Measurements from ENCODE around the gene CHMP5. TPM values are rescaled to one million over a fixed set of nuclear protein-coding genes. Genes with fewer than 3 reads are reported as not detected.

Gene CHMP5
- total RNA-seq, 2 donors from 2014 or later = 76.5 to 112 TPM

GRCh38 chr9:33232815-33233214 is 32.0 kb upstream of the CHMP5 start:
- H3K9me3 Mint-ChIP-seq = no peaks in the 10 kb centered on the region
- H3K27ac Mint-ChIP-seq = no peak overlapping the region
- DNase-seq (no peak), ATAC-seq (replicated peaks in 1 of 2) (no peak)
- no peaks in the 10 kb centered on the region for H3K36me3 Mint-ChIP-seq (ENCODE audit: insufficient read depth in 2 of 2)
- no peaks in the 10 kb centered on the region for H3K27me3 Mint-ChIP-seq (ENCODE audit: low read depth)
- H3K4me3 Mint-ChIP-seq = no peak overlapping the region
- H3K4me1 Mint-ChIP-seq (ENCODE audit: low read depth) = peaks cover 8% of the 10 kb centered on the region

- ATAC-seq (replicated peaks in 1 of 2) = peak; percentile 65 to 68
- H3K4me3 Mint-ChIP-seq = no peak overlapping the region
- no peaks in the 10 kb centered on the region for H3K27me3 Mint-ChIP-seq (ENCODE audit: low read depth)
- no peaks in the 10 kb centered on the region for H3K36me3 Mint-ChIP-seq (ENCODE audit: insufficient read depth in 2 of 2)
- peaks cover 8% of the 10 kb centered on the region for H3K4me1 Mint-ChIP-seq (ENCODE audit: low read depth)
- H3K9me3 Mint-ChIP-seq = no peaks in the 10 kb centered on the region
- DNase-seq = peak; percentile 8 to 19
- no peak overlapping the region for H3K27ac Mint-ChIP-seq
Measured at GRCh38 chr9:33233626-33234342, 31.1 kb upstream of the CHMP5 start.

GRCh38 chr9:33234511-33235467 is 30.1 kb upstream of the CHMP5 start:
- H3K4me1 Mint-ChIP-seq (ENCODE audit: low read depth) = peaks cover 8% of the 10 kb centered on the region
- ATAC-seq (replicated peaks in 1 of 2) = no peak

DNA sequence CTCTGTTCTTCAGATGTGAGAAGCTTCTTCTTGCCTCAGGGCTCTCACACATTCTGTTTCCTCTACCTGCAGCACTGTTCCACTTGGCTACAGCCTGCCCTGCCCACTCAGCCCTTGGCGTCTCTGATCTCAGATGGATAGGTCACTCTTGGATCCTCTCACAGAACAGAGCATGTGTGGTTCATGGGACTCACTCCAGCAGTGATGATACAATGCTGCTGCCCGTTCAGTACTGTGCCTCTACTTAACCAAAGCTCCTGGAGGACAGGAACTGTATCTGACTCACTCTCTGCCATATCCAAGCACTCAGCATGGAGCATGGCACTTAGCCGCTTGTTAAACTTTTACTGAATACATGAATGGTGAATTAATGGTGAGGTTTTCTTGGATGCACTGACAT is 28.3 kb upstream of the CHMP5 start:
- H3K4me3 Mint-ChIP-seq = no peak overlapping the region
- no peaks in the 10 kb centered on the region for H3K9me3 Mint-ChIP-seq
- no peaks in the 10 kb centered on the region for H3K27me3 Mint-ChIP-seq (ENCODE audit: low read depth)
- peaks cover 8% of the 10 kb centered on the region for H3K4me1 Mint-ChIP-seq (ENCODE audit: low read depth)
- DNase-seq (no peak), ATAC-seq (replicated peaks in 1 of 2) (no peak)
- H3K27ac Mint-ChIP-seq = no peak overlapping the region
- H3K36me3 Mint-ChIP-seq (ENCODE audit: insufficient read depth in 2 of 2) = no peaks in the 10 kb centered on the region

More at GRCh38 chr9:33234511-33235467, 30.1 kb upstream of the CHMP5 start:
- no peak for DNase-seq
- H3K27ac Mint-ChIP-seq = no peak overlapping the region
- H3K27me3 Mint-ChIP-seq (ENCODE audit: low read depth) = no peaks in the 10 kb centered on the region
- H3K4me3 Mint-ChIP-seq = no peak overlapping the region
- H3K36me3 Mint-ChIP-seq (ENCODE audit: insufficient read depth in 2 of 2) = no peaks in the 10 kb centered on the region
- H3K9me3 Mint-ChIP-seq = no peaks in the 10 kb centered on the region

DNA sequence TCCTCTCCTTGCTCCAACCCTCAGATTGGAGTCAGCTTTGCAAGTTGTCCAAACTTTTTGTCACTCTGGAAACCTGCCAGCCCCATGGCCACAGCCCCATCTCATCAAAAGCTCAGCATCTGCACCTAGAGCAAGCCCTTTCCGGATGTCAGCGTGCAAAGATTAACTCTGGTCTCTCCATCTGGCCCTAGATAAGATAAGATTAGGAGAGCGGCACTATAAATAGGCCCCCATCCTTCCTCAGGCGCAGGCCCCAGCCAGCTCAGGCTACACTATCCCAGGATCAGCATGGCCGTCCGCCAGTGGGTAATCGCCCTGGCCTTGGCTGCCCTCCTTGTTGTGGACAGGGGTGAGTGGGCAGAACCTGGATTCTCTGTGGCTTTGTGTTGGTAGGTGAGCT is 24.9 kb upstream of the CHMP5 start, which contains the start of gene SPINK4:
SPINK4 (plus strand) TSS at position 247 of the 400 bp plus-strand sequence; CDS start at position 289, 42 bp downstream.
- ATAC-seq (replicated peaks in 1 of 2) (no peak), DNase-seq (no peak)
- Mint-ChIP-seq H3K27ac (no peak within 1 kb of the TSS), H3K4me1 (ENCODE audit: low read depth) (peaks cover 6% of the 10 kb centered on the region), H3K36me3 (ENCODE audit: insufficient read depth in 2 of 2) (no peaks in the 10 kb centered on the region), H3K4me3 (no peak within 1 kb of the TSS), H3K9me3 (no peaks in the 10 kb centered on the region), H3K27me3 (ENCODE audit: low read depth) (no peaks in the 10 kb centered on the region)

DNA sequence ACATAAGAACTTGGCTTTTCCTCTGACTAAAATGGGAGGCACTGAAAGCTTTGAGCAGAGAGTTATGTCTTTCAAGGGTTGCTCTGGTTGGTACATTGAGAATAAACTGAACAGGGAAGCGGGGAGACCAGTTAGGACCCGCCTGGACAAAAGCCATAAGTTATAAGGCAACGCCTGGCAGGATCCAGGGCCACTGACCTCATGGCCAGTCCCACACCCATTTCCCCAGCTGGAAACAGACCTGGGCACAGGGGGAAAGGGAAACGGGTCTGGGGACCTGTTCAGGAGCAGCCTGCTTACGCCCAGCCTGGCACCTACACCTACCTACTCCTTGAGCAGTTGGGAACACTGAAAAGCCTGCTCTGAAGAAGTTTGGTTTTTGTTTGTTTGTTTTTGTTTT is 23.6 kb upstream of the CHMP5 start:
- no peak overlapping the region for H3K27ac Mint-ChIP-seq

GRCh38 chr9:33242609-33243134 is 22.2 kb upstream of the CHMP5 start:
- DNase-seq = no peak
- H3K36me3 Mint-ChIP-seq (ENCODE audit: insufficient read depth in 2 of 2) = no peaks in the 10 kb centered on the region
- no peaks in the 10 kb centered on the region for H3K9me3 Mint-ChIP-seq
- H3K27me3 Mint-ChIP-seq (ENCODE audit: low read depth) = no peaks in the 10 kb centered on the region
- H3K27ac Mint-ChIP-seq = no peak overlapping the region
- H3K4me3 Mint-ChIP-seq = no peak overlapping the region
- peaks cover 6% of the 10 kb centered on the region for H3K4me1 Mint-ChIP-seq (ENCODE audit: low read depth)
- no peak for ATAC-seq (replicated peaks in 1 of 2)

More for the DNA sequence above, 23.6 kb upstream of the CHMP5 start:
- no peak overlapping the region for H3K4me3 Mint-ChIP-seq
- peaks cover 6% of the 10 kb centered on the region for H3K4me1 Mint-ChIP-seq (ENCODE audit: low read depth)
- ATAC-seq (replicated peaks in 1 of 2) (no peak), DNase-seq (no peak)
- no peaks in the 10 kb centered on the region for H3K36me3 Mint-ChIP-seq (ENCODE audit: insufficient read depth in 2 of 2)
- no peaks in the 10 kb centered on the region for H3K9me3 Mint-ChIP-seq
- H3K27me3 Mint-ChIP-seq (ENCODE audit: low read depth) = no peaks in the 10 kb centered on the region

GRCh38 chr9:33244137-33244784 is 20.6 kb upstream of the CHMP5 start:
- Mint-ChIP-seq H3K27ac (no peak overlapping the region), H3K9me3 (no peaks in the 10 kb centered on the region)

GRCh38 chr9:33245341-33245740 is 19.5 kb upstream of the CHMP5 start:
- no peak overlapping the region for H3K27ac Mint-ChIP-seq
- H3K36me3 Mint-ChIP-seq (ENCODE audit: insufficient read depth in 2 of 2) = no peaks in the 10 kb centered on the region
- H3K4me1 Mint-ChIP-seq (ENCODE audit: low read depth) = peaks cover 6% of the 10 kb centered on the region
- DNase-seq (no peak), ATAC-seq (replicated peaks in 1 of 2) (no peak)
- no peaks in the 10 kb centered on the region for H3K27me3 Mint-ChIP-seq (ENCODE audit: low read depth)
- no peak overlapping the region for H3K4me3 Mint-ChIP-seq
- H3K9me3 Mint-ChIP-seq = no peaks in the 10 kb centered on the region

More at GRCh38 chr9:33244137-33244784, 20.6 kb upstream of the CHMP5 start:
- no peak overlapping the region for H3K4me3 Mint-ChIP-seq
- H3K27me3 Mint-ChIP-seq (ENCODE audit: low read depth) = no peaks in the 10 kb centered on the region
- H3K36me3 Mint-ChIP-seq (ENCODE audit: insufficient read depth in 2 of 2) = no peaks in the 10 kb centered on the region
- H3K4me1 Mint-ChIP-seq (ENCODE audit: low read depth) = peaks cover 6% of the 10 kb centered on the region
- no peak for ATAC-seq (replicated peaks in 1 of 2)
- DNase-seq = no peak

- Mint-ChIP-seq H3K27me3 (ENCODE audit: low read depth) (no peaks in the 10 kb centered on the region), H3K9me3 (no peaks in the 10 kb centered on the region), H3K4me3 (no peak overlapping the region), H3K27ac (no peak overlapping the region), H3K4me1 (ENCODE audit: low read depth) (peaks cover 6% of the 10 kb centered on the region), H3K36me3 (ENCODE audit: insufficient read depth in 2 of 2) (peaks cover 0 to 5% of the 10 kb centered on the region in 2 donors)
- ATAC-seq (replicated peaks in 1 of 2) = no peak
- no peak for DNase-seq
Measured at GRCh38 chr9:33246269-33246860, 18.5 kb upstream of the CHMP5 start.

- no peaks in the 10 kb centered on the region for H3K9me3 Mint-ChIP-seq
Measured at GRCh38 chr9:33248606-33249005, 16.2 kb upstream of the CHMP5 start.

GRCh38 chr9:33249087-33249658 is 15.7 kb upstream of the CHMP5 start:
- DNase-seq (no peak), ATAC-seq (replicated peaks in 1 of 2) (no peak)
- no peak overlapping the region for H3K4me3 Mint-ChIP-seq
- no peaks in the 10 kb centered on the region for H3K27me3 Mint-ChIP-seq (ENCODE audit: low read depth)
- peaks cover 5 to 6% of the 10 kb centered on the region in 2 donors for H3K36me3 Mint-ChIP-seq (ENCODE audit: insufficient read depth in 2 of 2)
- no peak overlapping the region for H3K27ac Mint-ChIP-seq
- H3K9me3 Mint-ChIP-seq = no peaks in the 10 kb centered on the region
- H3K4me1 Mint-ChIP-seq (ENCODE audit: low read depth) = peaks cover under 1% of the 10 kb centered on the region

More at GRCh38 chr9:33248606-33249005, 16.2 kb upstream of the CHMP5 start:
- Mint-ChIP-seq H3K36me3 (ENCODE audit: insufficient read depth in 2 of 2) (peaks cover 5 to 6% of the 10 kb centered on the region in 2 donors), H3K4me3 (no peak overlapping the region), H3K4me1 (ENCODE audit: low read depth) (peaks cover 6% of the 10 kb centered on the region), H3K27me3 (ENCODE audit: low read depth) (no peaks in the 10 kb centered on the region), H3K27ac (no peak overlapping the region)
- ATAC-seq (replicated peaks in 1 of 2) = no peak
- no peak for DNase-seq

Measured in activated T-cell treated with anti-CD3 and anti-CD28 coated beads, Interleukin-2, amount 50 U/mL, for 72 hours (primary cell).